Fibroblast of skin of left quadriceps (primary cell): Measurements from ENCODE around the gene ELANE.
"Not testable (repeated sequence)": the region's sequence is repeated elsewhere in the genome, so short reads cannot be mapped to it uniquely, and the experiment has no call there.

Source experiments
- DNase-seq, 2 experiments: peaks; one replicate each; pipeline ENCODE4 v3.0.0-alpha.2; 2013; ENCODE audit warnings: low read depth in 2 of 2

The ELANE gene

DNA sequence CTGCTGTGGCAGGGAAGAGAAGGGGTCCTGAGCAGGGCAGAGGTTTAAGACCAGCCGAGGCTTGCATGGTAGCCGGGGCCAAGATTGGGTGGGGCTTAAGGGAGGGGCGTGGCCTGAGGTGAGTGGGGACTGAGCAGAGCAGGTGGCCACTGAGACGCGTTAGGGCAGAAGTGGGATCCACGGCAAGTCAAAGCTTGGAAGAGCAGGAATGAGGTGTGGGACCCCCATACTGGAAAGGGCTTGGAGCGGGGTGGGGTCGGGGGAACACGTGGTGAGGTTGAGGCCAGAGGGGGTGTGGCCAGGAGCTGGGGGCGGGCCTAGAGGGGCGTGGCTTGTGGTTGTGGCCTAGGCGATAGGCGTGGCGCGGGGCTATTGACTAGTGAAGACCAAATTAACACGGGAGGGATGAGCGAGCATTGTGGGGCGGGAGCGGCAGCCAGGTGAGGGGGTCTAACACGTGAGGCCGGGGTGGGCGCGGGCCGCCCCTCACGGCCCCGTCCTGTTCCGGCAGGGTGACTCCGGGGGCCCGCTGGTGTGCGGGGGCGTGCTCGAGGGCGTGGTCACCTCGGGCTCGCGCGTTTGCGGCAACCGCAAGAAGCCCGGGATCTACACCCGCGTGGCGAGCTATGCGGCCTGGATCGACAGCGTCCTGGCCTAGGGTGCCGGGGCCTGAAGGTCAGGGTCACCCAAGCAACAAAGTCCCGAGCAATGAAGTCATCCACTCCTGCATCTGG, 10.6 kb downstream of the ELANE start:
- no peak for DNase-seq

DNA sequence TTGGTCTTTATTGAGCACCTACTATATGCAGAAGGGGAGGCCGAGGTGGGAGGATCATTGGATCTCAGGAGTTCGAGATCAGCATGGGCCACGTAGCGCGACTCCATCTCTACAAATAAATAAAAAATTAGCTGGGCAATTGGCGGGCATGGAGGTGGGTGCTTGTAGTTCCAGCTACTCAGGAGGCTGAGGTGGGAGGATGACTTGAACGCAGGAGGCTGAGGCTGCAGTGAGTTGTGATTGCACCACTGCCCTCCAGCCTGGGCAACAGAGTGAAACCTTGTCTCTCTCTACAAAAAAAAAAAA, 11.2 kb downstream of the ELANE start:
- DNase-seq = no peak

DNA sequence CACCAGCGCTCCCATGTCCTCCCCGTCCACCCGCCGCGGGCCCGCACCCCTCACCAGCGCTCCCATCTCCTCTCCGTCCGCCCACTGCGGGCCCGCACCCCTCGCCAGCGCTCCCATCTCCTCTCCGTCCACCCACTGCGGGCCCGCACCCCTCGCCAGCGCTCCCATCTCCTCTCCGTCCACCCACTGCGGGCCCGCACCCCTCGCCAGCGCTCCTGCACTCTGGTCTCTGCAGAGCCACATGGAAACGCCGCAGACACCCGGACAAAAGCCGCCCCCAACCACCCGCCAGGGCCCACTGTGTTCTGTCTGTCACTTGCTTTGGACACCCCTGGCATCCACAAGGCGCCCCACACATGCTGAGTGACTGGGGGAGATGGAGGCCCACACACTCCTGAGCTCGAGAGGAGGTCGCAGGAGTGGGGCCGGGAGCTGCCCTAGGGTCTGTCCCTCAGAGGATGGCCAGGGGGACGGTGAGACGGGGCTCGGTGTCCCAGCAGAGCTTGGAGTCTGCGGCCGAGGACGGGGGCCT, 14.7 kb downstream of the ELANE start:
- DNase-seq = no peak

DNA sequence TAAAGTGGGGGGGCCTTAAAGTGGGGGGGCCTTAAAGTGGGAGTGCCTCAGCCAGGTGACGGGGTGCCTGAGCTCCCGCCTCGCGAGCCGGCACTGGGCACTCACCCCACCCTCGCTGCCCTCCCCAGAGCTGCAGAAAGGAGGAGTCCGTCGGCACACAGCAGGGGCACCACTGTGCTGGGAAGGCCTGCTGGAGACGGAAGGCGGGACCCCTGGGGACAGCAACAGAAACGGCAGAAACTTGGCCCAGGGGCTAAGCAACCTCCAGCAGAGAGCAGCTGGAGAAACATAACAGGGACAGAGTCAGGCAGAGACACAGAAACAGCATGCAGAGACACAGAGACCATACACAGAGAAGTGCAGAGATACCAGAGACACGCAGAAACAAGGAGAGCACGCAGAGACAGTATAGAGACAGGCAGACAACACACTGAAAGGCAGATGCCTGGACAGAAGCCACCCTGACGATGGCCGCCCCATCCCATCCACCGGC, 15.2 kb downstream of the ELANE start:
- DNase-seq = no peak

DNA sequence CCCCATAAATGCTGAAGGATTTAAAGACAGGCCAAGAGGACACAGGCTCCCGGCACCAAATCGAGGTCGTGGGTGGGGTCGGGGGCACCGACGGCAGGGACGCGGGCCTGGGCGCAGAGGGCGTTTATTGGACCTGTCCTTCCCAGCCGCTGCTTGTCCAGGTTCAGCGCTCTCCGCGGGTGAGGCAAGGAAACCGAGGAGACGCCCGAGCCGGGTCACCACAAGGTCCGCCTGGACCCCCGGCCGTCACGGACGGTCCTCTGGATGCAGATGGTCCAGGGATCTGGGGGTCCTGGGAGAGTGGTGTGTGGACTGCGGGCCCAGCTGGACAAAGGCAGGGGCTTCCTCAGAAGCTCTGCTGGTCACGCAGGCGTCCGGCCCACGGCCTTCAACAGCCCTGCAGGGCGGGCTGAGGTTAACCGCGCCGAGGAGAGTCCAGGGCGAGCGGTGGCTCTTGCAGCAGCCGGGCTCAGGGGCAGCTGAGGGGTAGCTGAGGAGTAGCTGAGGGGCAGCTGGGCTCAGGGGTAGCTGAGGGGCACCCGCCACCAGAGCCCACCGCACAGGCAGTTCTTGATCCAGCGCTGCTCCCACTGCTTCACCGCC, 15.9 kb downstream of the ELANE start:
- no peak for DNase-seq

DNA sequence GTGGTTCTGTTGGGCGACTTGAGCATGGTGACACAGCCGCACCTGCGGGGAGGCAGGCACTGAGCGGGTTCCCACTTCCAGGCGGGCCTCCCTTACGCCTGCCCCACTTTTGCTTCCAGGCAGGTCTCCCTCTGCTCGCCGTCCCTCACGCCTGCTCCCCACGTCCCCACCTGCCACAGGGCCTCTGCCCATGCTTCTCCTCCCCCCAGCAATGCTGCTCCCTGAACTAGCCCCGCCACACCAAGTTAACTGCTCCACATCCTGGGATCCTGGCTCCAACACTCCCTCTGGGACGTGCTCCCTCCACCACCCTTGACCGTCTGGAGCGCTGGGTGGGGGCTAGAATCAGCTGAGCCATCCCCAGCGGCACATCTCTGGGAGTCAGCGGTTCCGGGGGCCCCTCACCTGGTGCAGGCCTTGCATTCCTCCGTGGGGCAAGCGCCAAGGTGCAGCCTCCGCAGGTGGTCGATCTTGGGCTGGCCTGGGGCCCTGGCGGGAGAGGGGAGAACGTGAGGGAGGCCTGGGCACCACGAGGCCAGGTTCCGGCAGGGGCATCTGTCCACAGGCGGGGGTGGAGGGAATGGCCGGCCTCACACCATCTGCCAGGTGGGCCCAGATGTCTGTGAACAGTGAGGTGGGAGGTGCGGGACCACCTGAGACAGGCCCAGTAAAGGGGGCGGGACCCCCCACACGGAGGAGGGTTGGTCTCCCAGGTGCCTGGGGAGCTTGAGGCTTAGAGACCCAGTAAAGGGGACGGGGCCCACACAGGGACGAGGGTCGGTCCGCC, 16.5 kb downstream of the ELANE start:
- DNase-seq = no peak

DNA sequence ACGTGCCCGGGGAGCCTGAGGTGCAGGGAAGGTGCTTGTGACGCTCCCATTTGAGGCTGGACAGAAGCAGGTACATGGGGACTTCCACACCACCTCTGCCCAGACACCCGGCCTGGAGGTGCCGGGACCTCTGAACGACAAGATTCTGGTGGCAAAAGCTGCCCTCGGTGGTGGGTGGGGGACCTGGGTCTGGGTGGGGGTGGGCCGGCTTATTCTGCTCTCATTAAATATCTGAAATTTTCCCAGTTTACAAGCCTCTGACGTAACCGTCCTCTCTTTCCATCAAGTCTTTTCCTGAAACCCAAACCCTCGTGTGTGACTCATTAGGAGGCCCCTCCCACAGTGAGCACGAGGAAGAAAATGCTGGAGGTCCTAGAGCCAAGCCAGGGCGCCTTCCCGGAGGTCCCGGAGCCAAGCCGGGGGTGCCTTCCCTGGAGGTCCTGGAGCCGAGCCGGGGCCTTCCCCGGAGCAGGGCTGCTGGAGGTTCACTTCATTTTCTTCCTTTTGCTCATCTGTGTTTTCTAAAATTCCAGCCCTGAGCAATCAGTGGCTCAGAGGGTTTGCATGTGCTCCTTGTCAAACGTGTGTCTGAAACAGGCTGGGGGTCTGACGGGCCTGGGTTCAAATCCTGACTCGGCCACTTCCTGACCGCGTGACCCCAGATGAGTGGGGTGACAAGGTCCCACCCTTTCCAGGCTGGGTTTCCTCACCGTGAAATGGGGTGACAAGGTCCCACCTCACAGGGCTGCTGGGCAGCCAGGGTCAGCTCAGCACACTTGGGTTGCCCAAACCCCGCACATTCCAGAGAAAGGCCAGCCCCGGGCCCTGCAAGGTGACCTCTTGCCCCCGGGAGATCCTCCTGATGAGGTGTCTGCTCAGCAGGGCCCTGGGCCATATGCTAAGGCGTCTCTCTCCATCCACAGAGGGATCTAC, 17.4 kb downstream of the ELANE start:
- DNase-seq = peak; percentile 87 to 90

DNA sequence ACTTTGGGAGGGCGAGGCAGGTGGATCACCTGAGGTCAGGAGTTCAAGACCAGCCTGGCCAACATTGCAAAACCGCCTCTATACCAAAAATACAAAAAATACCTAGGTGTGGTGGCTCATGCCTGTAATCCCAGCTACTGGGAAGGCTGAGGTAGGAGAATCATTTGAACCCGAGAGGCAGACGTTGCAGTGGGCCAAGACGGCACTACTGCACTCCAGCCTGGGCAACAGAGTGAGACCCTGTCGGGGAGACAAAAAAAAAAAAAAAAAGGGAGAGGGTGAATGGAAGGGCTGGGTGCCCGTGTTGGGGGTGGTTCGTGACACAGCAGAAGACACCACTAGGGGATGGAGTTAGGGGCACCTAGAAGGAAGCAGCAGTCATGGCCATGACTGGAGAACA, 18.2 kb downstream of the ELANE start:
- no peak for DNase-seq

DNA sequence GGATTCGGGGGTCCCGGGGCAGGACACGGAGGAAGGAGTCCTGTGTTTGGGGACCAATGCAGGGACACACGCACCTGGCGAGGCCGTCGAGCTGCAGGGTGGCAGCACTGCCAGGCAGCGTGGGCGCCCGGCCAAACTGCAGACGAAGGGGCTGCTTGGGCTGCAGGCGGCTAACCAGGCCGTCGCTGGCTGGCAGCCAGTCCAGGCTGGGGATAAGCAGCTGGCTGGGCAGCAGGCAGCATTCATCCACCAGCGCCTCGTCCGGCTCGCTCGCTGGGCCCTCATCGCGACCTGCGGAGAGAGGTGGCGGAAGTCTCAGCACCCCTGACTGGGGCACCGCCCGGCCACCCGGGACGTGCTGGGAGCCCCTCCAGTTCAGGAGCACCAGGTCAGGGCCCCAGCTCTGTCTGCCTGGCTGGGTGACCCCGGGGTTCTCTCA, 18.9 kb downstream of the ELANE start:
- no peak for DNase-seq

DNA sequence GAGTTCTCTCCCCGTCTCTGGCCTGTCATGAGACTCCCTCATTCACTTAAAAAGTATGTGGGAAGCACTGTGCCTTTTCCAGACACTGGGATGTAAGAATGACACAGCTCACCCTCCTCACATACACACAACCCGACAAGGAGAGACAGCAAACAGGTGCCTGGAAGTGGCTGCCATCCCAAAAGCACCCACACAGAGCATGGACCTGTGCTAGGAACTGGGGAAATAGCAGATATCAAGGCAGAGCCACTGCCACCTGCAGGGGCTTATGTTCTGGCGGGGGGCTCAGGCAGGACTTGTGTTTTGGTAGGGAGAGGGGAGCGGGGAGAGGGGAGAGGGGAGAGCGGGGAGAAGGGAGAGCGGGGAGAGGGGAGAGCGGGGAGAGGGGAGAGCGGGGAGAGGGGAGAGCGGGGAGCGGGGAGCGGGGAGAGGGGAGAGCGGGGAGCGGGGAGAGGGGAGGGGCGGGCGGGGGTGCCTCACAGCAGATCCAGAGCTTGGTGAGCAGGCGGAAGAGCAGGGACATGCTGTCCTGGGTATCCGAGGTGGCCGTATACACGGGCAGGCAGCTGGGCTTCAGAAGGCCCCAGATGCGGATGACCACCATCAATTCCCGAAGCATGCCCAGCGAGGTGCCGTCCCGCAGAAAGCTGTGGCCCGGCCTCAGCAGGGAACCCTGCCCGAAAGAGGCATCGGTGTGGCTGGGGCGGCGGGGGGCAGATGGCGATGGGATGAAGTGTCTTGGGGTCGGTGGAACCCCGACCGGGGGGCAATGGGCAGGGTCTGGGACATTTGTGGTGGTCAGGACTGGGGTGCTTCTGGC, 19.6 kb downstream of the ELANE start:
- DNase-seq = no peak

DNA sequence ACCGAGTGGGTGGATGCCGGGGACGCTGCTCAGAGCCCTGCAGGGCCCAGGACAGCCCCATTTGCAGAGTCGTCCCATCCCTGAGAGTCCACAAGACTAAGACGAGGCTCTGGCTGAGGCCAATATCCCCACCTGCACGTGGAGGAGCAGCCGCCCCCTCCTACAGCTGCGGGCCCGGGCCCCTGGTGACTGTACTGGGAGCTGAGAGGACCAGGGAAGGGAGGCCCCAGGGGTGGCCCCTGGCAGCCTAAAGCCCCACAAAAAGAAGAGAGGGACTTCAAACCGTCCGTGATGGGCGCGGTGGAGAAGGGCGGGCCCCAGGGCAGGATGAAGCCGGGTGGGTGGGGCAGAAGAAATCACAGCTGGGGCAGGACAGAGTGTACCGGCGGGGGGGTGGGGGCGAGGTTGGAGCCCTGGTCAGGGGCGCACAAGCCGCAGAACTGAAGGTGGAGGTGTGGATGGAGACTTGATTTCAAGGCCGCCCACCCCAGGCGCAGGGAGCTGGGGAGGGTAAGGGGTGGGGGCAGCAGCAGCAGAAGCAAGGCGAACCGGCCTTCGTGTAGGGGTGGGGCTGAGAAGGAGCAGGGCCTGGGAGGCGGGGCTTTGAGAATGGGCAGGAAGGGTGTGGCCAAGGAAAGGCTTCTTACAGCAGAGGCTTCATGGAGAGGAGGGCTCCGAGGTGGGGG, 20.3 kb downstream of the ELANE start:
- no peak for DNase-seq

DNA sequence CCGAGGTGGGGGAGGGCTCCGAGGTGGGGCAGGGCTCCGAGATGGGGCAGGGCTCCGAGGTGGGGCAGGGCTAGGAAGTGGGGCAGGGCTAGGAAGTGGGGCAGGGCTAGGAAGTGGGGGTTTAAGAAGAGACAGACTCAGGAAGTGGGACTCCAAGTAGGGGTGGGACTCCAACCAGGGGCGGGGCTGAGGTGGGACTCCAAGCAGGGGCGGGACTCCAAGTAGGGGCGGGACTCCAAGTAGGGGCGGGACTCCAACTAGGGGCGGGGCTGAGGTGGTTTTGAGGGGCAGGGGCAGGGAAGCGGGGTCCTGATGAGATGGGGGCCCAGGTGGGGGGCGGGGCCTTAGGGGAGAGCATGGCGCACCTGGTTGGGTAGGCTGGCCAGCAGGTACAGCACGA, 21.0 kb downstream of the ELANE start:
- no peak for DNase-seq

DNA sequence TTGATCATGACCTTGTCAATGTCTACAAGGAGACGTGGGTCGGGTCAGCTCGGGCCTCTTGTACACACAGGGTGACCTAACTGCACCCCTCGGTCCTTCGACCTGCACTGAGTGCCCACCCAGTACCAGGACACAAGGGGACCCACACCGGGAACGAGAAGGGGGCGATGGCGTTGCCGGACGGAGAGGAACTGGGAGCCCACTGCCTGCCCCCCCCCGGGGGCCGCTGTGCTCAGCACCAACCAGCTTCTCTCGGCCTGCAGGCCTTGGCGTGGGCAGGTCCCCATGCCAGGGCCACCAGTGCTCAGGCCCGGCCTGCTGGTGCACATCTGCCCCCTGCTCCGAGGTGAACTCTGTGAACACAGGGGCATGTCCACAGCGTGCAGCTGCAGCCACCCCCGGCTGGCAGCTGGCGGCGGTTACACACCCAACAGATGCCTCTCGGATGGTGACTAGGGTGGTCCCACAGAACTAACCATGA, 21.5 kb downstream of the ELANE start:
- no peak for DNase-seq

DNA sequence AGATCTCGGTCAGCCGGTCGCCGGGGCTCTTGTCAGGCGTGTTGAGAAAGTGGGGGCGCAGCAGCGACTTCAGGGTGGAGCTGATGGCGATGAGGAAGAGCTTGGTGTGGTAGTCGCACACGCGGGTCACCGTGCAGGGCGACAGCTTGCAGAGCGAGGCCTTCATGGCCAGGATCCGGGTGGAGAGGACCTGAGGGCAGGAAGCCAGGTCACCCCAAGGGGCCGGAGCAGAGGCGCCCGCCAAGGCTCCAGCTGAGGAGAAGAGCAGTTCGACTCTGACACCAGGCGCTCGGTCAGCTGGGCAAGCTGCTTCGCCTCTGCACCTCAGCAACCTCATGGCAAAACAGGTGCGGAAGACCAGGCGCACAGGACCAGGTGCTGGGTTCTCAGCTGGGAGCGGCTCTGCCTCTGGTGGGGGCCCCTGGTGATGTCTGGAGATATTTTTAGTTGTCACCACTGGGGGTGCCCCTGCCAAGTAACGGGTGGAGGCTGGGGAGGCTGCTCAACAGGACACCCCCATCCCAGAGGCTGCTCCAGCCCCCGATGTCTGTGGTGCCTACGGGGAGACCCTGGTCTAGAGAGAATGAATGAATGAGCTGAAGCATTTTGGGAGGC, 23.3 kb downstream of the ELANE start:
- no peak for DNase-seq

DNA sequence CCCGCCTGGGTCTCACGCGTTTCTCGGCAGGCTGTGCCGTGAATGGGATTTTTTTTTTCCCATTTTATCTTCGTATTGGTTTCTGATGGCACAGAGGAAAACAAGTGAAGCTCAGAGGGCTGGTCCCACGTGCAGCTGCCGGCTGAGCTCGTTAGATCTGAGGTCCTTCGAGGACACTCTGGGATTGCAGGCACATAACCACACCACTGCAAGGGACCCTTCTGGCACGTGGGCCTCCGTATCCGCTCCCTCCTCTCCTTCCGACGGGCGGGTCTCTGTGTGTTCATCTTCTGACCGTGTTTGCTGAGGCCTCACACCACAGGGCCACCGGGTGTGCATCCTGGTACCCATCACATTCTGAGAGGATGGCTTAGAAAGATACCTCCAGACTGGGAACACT, 24.0 kb downstream of the ELANE start:
- DNase-seq = no peak

DNA sequence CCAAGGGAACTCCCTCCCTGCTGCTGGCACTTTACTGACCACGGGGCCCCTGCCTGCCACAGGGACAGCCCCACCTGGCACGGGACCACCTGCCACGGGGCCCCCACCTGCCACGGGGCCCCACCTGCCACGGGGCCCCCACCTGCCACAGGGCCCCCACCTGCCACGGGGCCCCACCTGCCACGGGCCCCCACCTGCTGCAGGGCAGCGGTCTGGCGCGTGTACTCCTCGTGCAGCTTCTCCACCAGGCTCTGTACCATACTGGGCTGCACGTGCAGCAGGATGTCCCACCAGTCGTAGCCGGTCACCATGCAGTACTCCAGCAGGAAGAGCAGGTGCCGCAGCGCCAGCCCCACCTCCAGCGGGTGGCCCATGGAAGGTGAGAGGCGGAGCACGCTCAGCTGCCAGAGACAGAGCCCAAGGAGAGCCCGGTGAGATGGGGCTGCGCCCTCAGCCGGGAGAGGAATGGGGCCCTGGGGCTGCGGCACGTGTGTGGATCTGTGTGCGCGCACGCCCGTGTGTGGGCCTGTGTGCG, 24.7 kb downstream of the ELANE start:
- no peak for DNase-seq

DNA sequence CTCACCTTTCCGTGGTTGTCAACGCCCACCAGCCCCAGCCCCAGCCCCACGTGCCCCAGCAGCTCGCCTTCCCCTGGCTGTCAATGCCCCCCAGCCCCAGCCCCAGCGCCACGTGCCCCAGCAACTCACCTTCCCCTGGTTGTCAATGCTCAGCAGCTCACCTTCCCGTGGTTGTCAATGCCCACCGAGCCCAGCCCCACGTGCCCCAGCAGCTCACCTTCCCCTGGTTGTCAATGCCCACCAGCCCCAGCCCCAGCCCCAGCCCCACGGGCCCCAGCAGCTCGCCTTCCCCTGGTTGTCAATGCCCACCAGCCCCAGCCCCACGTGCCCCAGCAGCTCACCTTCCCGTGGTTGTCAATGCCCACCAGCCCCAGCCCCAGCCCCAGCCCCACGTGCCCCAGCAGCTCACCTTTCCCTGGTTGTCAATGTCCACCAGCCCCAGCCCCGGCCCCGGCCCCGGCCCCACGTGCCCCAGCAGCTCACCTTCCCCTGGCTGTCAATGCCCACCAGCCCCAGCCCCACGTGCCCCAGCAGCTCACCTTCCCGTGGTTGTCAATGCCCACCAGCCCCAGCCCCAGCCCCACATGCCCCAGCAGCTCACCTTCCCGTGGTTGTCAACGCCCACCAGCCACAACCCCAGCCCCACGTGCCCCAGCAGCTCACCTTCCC, 26.0 kb downstream of the ELANE start:
- not testable (repeated sequence) for DNase-seq

DNA sequence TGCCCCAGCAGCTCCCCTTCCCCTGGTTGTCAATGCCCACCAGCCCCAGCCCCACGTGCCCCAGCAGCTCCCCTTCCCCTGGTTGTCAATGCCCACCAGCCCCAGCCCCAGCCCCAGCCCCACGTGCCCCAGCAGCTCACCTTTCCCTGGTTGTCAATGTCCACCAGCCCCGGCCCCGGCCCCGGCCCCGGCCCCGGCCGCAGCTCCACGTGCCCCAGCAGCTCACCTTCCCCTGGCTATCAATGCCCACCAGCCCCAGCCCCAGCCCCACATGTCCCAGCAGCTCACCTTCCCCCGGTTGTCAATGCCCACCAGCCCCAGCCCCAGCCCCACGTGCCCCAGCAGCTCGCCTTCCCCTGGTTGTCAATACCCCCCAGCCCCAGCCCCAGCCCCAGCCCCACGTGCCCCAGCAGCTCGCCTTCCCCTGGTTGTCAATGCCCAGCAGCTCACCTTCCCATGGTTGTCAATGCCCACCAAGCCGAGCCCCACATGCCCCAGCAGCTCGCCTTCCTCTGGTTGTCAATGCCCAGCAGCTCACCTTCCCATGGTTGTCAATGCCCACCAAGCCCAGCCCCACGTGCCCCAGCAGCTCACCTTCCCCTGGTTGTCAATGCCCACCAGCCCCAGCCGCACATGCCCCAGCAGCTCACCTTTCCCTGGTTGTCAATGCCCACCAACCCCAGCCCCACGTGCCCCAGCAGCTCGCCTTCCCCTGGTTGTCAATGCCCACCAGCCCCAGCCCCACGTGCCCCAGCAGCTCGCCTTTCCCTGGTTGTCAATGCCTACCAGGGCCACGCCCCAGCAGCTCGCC, 26.9 kb downstream of the ELANE start:
- not testable (repeated sequence) for DNase-seq
